Measurements from ENCODE around the gene DNER. TPM values are rescaled to one million over a fixed set of nuclear protein-coding genes. Genes with fewer than 3 reads are reported as not detected.

Gene DNER
- total RNA-seq, 4 donors from 2014 or later = 1.9 to 24.7 (median 4.9) TPM

DNA sequence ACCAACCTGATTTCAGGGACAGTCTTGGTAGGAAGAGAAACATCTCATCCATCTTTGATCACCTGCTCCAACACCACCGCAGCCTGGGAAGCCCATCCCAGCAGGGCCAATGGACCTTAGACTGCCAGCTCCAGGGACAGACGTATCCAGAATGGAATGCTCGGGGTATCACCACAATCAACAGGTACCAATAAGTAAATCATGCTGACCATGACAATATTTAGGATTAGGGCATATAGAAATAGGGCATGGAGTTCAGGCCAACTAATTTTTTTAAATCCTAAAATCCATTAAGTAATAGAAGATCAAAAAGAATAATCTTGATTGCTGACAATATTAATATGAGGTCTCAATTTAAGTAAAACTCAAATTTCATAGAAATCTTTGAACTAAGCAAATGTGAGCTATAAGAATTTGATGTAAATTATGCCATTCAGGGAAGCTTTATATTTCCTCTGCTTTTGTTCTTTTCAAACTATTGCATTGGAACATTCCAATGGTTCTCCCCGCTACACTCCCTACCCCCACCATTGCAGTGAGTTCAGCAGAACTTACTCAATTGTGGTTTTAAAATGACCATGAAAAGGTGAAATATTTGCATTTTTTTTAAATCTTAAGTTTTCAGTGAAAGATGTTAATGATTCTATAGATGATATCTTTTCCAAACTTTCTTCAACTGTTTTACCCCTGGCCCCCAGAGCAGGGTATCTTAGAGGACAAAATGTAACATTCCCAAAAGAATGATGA, 138.6 kb downstream of the DNER start:
- Histone ChIP-seq H3K9me3 (no peaks in the 10 kb centered on the region), H3K4me3 (no peak overlapping the region), H3K27me3 (no peaks in the 10 kb centered on the region), H3K27ac (peak overlapping the region in 1 of 2 donors; percentile 77), H3K4me1 (no peaks in the 10 kb centered on the region), H3K36me3 (no peaks in the 10 kb centered on the region)
- TF ChIP-seq, protein P1, sequence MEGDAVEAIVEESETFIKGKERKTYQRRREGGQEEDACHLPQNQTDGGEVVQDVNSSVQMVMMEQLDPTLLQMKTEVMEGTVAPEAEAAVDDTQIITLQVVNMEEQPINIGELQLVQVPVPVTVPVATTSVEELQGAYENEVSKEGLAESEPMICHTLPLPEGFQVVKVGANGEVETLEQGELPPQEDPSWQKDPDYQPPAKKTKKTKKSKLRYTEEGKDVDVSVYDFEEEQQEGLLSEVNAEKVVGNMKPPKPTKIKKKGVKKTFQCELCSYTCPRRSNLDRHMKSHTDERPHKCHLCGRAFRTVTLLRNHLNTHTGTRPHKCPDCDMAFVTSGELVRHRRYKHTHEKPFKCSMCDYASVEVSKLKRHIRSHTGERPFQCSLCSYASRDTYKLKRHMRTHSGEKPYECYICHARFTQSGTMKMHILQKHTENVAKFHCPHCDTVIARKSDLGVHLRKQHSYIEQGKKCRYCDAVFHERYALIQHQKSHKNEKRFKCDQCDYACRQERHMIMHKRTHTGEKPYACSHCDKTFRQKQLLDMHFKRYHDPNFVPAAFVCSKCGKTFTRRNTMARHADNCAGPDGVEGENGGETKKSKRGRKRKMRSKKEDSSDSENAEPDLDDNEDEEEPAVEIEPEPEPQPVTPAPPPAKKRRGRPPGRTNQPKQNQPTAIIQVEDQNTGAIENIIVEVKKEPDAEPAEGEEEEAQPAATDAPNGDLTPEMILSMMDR (IDR thresholded peaks at IDR 0.05) = no peak
- no peak for TF ChIP-seq POLR2A (IDR thresholded peaks at IDR 0.05)
- no peak for DNase-seq
- intact Hi-C loops (cut with DNase I; ENCODE audit: low total_unique reads) = no loop called here

DNA sequence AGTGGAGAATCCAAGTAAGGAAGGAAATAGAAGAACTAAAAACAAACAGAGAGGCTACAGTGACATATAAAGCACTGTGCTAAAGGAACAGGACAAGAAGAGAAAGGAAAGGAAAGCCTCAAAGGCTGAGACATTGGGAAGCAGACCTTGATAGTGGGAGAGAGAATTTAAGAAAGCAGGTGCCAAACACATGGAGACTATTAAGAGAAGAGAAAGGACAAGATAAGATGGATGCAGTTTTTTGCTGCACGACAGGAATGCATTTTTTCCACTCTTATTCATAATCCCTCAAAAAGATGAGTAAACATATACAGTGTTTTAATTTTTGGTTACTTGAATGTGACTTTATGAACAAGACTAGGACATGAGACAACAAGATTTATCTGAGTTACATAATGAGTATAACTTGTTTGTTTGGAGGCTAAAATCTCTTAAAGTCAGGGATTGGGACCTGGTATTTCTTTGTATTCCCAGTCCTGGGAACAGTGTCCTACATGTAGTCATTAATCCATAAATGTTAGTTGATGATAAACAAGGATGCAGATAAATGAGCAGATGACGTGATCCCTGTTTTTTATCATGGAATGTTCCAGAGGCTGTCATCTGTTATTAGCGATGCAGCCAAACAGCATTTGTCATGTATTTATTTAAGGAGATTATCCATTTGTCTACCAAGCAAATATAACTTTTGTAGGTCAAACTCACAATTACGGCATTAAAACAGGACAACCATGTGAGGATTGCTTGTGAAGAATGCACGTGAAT, 141.7 kb downstream of the DNER start:
- Histone ChIP-seq H3K4me3 (no peak overlapping the region), H3K9me3 (no peaks in the 10 kb centered on the region), H3K36me3 (no peaks in the 10 kb centered on the region), H3K27ac (peak overlapping the region; percentile 61 to 77), H3K4me1 (no peaks in the 10 kb centered on the region), H3K27me3 (no peaks in the 10 kb centered on the region)
- intact Hi-C loops (cut with DNase I; ENCODE audit: low total_unique reads) = no loop called here
- TF ChIP-seq POLR2A (IDR thresholded peaks at IDR 0.05) = no peak
- TF ChIP-seq, protein P1 (IDR thresholded peaks at IDR 0.05) = no peak
- no peak for DNase-seq

DNA sequence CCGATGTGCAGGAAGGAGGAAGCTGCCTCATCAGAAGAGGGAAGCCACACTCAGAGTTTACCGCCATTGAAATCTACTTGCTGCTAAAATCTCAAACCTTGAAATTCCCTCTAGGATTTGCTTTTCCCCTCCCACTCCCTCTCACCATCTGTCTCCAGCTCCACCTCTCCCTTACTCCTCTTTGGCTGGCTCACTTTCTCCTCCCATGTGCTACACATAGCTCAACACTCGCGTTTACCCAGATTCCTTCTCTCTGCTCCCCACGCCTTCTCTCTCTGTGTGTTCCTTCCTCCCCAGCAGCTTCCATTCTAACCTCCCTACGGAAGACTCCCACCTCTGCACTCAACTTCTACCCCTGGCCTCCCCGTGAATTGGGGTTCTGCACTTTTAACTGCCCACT, 143.1 kb downstream of the DNER start:
- Histone ChIP-seq H3K9me3 (no peaks in the 10 kb centered on the region), H3K27me3 (no peaks in the 10 kb centered on the region), H3K4me1 (no peaks in the 10 kb centered on the region), H3K4me3 (no peak overlapping the region), H3K36me3 (no peaks in the 10 kb centered on the region), H3K27ac (peak overlapping the region; percentile 61 to 77)
- TF ChIP-seq, protein P1 (IDR thresholded peaks at IDR 0.05) = no peak
- no peak for TF ChIP-seq POLR2A (IDR thresholded peaks at IDR 0.05)
- intact Hi-C loops (cut with DNase I; ENCODE audit: low total_unique reads) = no loop called here
- DNase-seq = no peak

DNA sequence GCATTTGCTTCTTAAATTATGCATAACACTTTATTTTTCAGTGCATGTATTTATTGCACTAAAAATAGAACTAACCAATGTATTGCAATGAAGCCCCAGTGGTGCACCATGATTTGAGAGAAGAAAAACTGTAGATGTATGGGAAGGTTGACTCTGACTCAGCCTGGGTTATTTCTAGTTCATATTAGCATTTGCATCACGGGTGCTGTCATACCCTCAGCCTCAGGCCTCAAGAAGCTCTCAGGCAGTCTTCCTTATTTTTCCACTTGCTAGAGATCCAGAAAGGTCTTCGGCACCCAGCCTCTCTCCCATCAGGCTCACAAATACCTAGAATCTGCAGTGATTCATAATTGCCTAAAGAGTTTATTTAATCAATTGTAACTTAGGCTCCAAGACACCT, 148.0 kb downstream of the DNER start:
- TF ChIP-seq, protein P1 (IDR thresholded peaks at IDR 0.05) = no peak
- TF ChIP-seq POLR2A (IDR thresholded peaks at IDR 0.05) = no peak
- Histone ChIP-seq H3K27me3 (no peaks in the 10 kb centered on the region), H3K36me3 (no peaks in the 10 kb centered on the region), H3K4me1 (no peaks in the 10 kb centered on the region), H3K4me3 (no peak overlapping the region), H3K9me3 (no peaks in the 10 kb centered on the region), H3K27ac (no peak overlapping the region)
- intact Hi-C loops (cut with DNase I; ENCODE audit: low total_unique reads) = no loop called here
- DNase-seq = no peak

DNA sequence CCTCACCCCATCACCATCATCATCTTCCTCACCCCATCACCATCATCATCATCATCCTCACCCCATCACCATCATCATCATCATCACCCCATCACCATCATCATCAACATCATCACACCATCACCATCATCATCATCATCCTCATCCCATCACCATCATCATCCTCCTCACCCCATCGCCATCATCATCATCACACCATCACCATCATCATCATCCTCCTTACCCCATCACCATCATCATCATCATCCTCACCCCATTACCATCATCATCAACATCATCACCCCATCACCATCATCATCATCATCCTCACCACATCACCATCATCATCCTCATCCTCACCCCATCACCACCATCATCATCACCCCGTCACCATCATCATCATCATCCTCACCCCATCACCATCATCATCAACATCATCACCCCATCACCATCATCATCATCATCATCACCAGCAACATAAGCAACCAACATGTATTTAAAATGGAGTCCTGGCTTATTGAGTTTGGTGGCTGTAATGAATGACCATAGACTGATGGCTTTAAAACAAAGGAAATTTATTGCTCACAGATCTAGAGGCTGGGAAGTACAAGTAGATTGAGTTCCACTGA, 150.0 kb downstream of the DNER start:
- no peaks in the 10 kb centered on the region for H3K27me3 ChIP-seq
- no peaks in the 10 kb centered on the region for H3K4me1 ChIP-seq
- TF ChIP-seq, protein P1 (IDR thresholded peaks at IDR 0.05) = no peak
- TF ChIP-seq POLR2A (IDR thresholded peaks at IDR 0.05) = no peak
- no peaks in the 10 kb centered on the region for H3K9me3 ChIP-seq
- intact Hi-C loops (cut with DNase I; ENCODE audit: low total_unique reads) = no loop called here
- no peak overlapping the region for H3K27ac ChIP-seq
- no peak overlapping the region for H3K4me3 ChIP-seq
- no peak for DNase-seq
- H3K36me3 ChIP-seq = no peaks in the 10 kb centered on the region
